Suprapubic skin (tissue), 4 donors: ENCODE data around the gene EVI5L. TPM values are rescaled to one million over a fixed set of nuclear protein-coding genes. Genes with fewer than 3 reads are reported as not detected.
"Not testable (repeated sequence)": the region's sequence is repeated elsewhere in the genome, so short reads cannot be mapped to it uniquely, and the experiment has no call there.

Experiments
- DNase-seq, 2 donors: peaks; one replicate each; pipeline ENCODE4 v3.0.0-alpha.2; 2019; ENCODE audit warnings: low spot score in 2 of 2
- H3K27ac ChIP-seq: fragments of 200-600 bp; sonication (generic); one replicate; pipeline ENCODE4 v1.5.1; 2019
- H3K27me3 ChIP-seq: fragments of 200-600 bp; sonication (generic); one replicate; pipeline ENCODE4 v1.5.1; 2019
- H3K36me3 ChIP-seq: fragments of 200-600 bp; sonication (generic); one replicate; pipeline ENCODE4 v1.5.1; 2019
- H3K4me1 ChIP-seq: fragments of 200-600 bp; sonication (generic); one replicate; pipeline ENCODE4 v1.5.1; 2019
- H3K4me3 ChIP-seq: fragments of 200-600 bp; sonication (generic); one replicate; pipeline ENCODE4 v1.5.1; 2019; ENCODE audit warnings: mild to moderate bottlenecking
- H3K9me3 ChIP-seq: fragments of 200-600 bp; sonication (generic); one replicate; pipeline ENCODE4 v1.5.1; 2019
- CTCF ChIP-seq, 2 donors: fragments of 200-600 bp in 1 of 2; fragments of 450-650 bp in 1 of 2; sonication (generic) in 1 of 2; IDR thresholded peaks; one replicate each; pipeline ENCODE4 v1.5.1; 2016 to 2019; ENCODE audit warnings: antibody characterized with exemption in 2 of 2, mild to moderate bottlenecking in 1 of 2, moderate library complexity in 1 of 2
- EP300 ChIP-seq: sonication (generic); formaldehyde crosslinking; IDR thresholded peaks from one replicate; pipeline ENCODE4 v1.6.1; 2017; ENCODE audit warnings: antibody characterized with exemption
- POLR2A ChIP-seq, 2 donors: fragments of 450-650 bp; IDR thresholded peaks; one replicate each; pipeline ENCODE4 v1.6.1; 2017; ENCODE audit warnings: antibody characterized with exemption in 2 of 2, mild to moderate bottlenecking in 2 of 2, moderate library complexity in 2 of 2
- POLR2AphosphoS5 ChIP-seq, 3 donors: sonication (generic); formaldehyde crosslinking; IDR thresholded peaks; one replicate each; pipeline ENCODE4 v1.6.1; 2017; ENCODE audit warnings: antibody characterized with exemption in 3 of 3
- WGBS: methylation state at CpG from one replicate; pipeline ENCODE4 v1.1.5; 2018; 5-methylcytosine and 5-hydroxymethylcytosine counted together
- total RNA-seq, 4 donors: library from RNA; depleted of rRNA; stranded (reverse); fragments of >200 nt; gene quantifications; one replicate each; pipeline ENCODE4 v1.1.0, GENCODE V29; 2016

The EVI5L gene
- total RNA-seq, 4 donors from 2014 or later: 17.2 to 29.4 (median 25.6) TPM

GRCh38 chr19:7806234-7806633, 23.8 kb upstream of the EVI5L start:
- TF ChIP-seq CTCF (IDR thresholded peaks at IDR 0.05) (no peak), POLR2AphosphoS5 (IDR thresholded peaks at IDR 0.05) (no peak), EP300 (no peak), POLR2A (IDR thresholded peaks at IDR 0.05) (no peak)
- H3K4me1 ChIP-seq: no peaks in the 10 kb centered on the region
- no peaks in the 10 kb centered on the region for H3K9me3 ChIP-seq
- H3K36me3 ChIP-seq: no peaks in the 10 kb centered on the region
- no peak overlapping the region for H3K4me3 ChIP-seq
- H3K27ac ChIP-seq: no peak overlapping the region
- peaks cover 13% of the 10 kb centered on the region for H3K27me3 ChIP-seq
- DNase-seq: no peak
- WGBS: 59% methylated on average over 3 of the region's 3 CpGs

- Histone ChIP-seq H3K27me3 (peaks cover 13% of the 10 kb centered on the region), H3K9me3 (peaks cover 3% of the 10 kb centered on the region), H3K4me3 (no peak overlapping the region), H3K27ac (no peak overlapping the region), H3K36me3 (no peaks in the 10 kb centered on the region), H3K4me1 (no peaks in the 10 kb centered on the region)
- DNase-seq: no peak
- TF ChIP-seq POLR2A (IDR thresholded peaks at IDR 0.05) (no peak), EP300 (no peak), POLR2AphosphoS5 (IDR thresholded peaks at IDR 0.05) (no peak), CTCF (IDR thresholded peaks at IDR 0.05) (no peak)
- WGBS: 74% methylated on average over 9 of the region's 9 CpGs
These were observed 23.1 kb upstream of the EVI5L start for GRCh38 chr19:7806876-7807275.

GRCh38 chr19:7808108-7808507, 21.9 kb upstream of the EVI5L start:
- Histone ChIP-seq H3K9me3 (peaks cover 3% of the 10 kb centered on the region), H3K36me3 (no peaks in the 10 kb centered on the region), H3K27ac (no peak overlapping the region), H3K27me3 (peaks cover 13% of the 10 kb centered on the region), H3K4me1 (no peaks in the 10 kb centered on the region), H3K4me3 (no peak overlapping the region)
- WGBS: 76% methylated on average over 5 of the region's 5 CpGs
- DNase-seq: no peak
- TF ChIP-seq POLR2AphosphoS5 (IDR thresholded peaks at IDR 0.05) (no peak), EP300 (no peak), CTCF (IDR thresholded peaks at IDR 0.05) (no peak), POLR2A (IDR thresholded peaks at IDR 0.05) (no peak)

- Histone ChIP-seq H3K36me3 (no peaks in the 10 kb centered on the region), H3K4me1 (no peaks in the 10 kb centered on the region), H3K4me3 (no peak overlapping the region), H3K27me3 (peaks cover 12% of the 10 kb centered on the region), H3K9me3 (peaks cover 3% of the 10 kb centered on the region), H3K27ac (no peak overlapping the region)
- WGBS: 46% methylated on average over 2 of the region's 2 CpGs
- TF ChIP-seq EP300: no peak
- TF ChIP-seq CTCF (IDR thresholded peaks at IDR 0.05): no peak
- no peak for TF ChIP-seq POLR2AphosphoS5 (IDR thresholded peaks at IDR 0.05)
- TF ChIP-seq POLR2A (IDR thresholded peaks at IDR 0.05): no peak
- DNase-seq: no peak
These were observed 18.0 kb upstream of the EVI5L start for GRCh38 chr19:7811989-7812388.

GRCh38 chr19:7815325-7815724, 14.7 kb upstream of the EVI5L start:
- Histone ChIP-seq H3K27me3 (peaks cover 5% of the 10 kb centered on the region), H3K4me1 (no peaks in the 10 kb centered on the region), H3K36me3 (no peaks in the 10 kb centered on the region), H3K4me3 (no peak overlapping the region), H3K27ac (no peak overlapping the region), H3K9me3 (peaks cover 6% of the 10 kb centered on the region)
- DNase-seq: no peak
- WGBS: 10% methylated on average over 10 of the region's 10 CpGs
- TF ChIP-seq CTCF (IDR thresholded peaks at IDR 0.05) (no peak), POLR2AphosphoS5 (IDR thresholded peaks at IDR 0.05) (no peak), POLR2A (IDR thresholded peaks at IDR 0.05) (no peak), EP300 (no peak)

- 85% methylated on average over 3 of the region's 3 CpGs for WGBS
- H3K36me3 ChIP-seq, H3K4me1 ChIP-seq, H3K4me3 ChIP-seq, H3K9me3 ChIP-seq, DNase-seq, H3K27me3 ChIP-seq, H3K27ac ChIP-seq: not testable (repeated sequence)
These were observed 14.0 kb upstream of the EVI5L start for GRCh38 chr19:7816040-7816439.
